ENCODE results near the gene CTRL. TPM values are rescaled to one million over a fixed set of nuclear protein-coding genes. Genes with fewer than 3 reads are reported as not detected.
A peak's percentile ranks its signal among the peaks of the same experiment; 100 is the strongest.

The CTRL gene
- total RNA-seq, 3 donors from 2014 or later = 0.61 to 2.3 (median 0.80) TPM

- TF ChIP-seq CTCF (IDR thresholded peaks at IDR 0.05) = no peak
- H3K4me3 ChIP-seq = no peak overlapping the region
- H3K36me3 ChIP-seq (ENCODE audit: low read depth) = no peaks in the 10 kb centered on the region
- no peaks in the 10 kb centered on the region for H3K9me3 ChIP-seq
- intact Hi-C loops (cut with DNase I, micrococcal nuclease) = no loop called here
- H3K4me1 ChIP-seq (ENCODE audit: low read depth) = peaks cover 8% of the 10 kb centered on the region
- peak; percentile 3 for ATAC-seq
- DNase-seq = peak in 1 of 3 donors; percentile 57
Measured at GRCh38 chr16:67942510-67943255, 11.0 kb upstream of the CTRL start.

- ATAC-seq = peak; percentile 65
- Histone ChIP-seq H3K4me1 (ENCODE audit: low read depth) (peaks cover 12% of the 10 kb centered on the region), H3K36me3 (ENCODE audit: low read depth) (no peaks in the 10 kb centered on the region), H3K4me3 (no peak overlapping the region), H3K9me3 (no peaks in the 10 kb centered on the region)
- peak in 1 of 3 donors; percentile 43 for DNase-seq
- intact Hi-C loops (cut with DNase I, micrococcal nuclease) = no loop called here
- TF ChIP-seq CTCF (IDR thresholded peaks at IDR 0.05) = peak; percentile 60
Measured at GRCh38 chr16:67942200-67942509, 10.5 kb upstream of the CTRL start.

GRCh38 chr16:67941469-67942199 lies 10.0 kb upstream of the CTRL start:
- H3K4me3 ChIP-seq = no peak overlapping the region
- no peak for TF ChIP-seq CTCF (IDR thresholded peaks at IDR 0.05)
- DNase-seq = no peak
- peaks cover 15% of the 10 kb centered on the region for H3K4me1 ChIP-seq (ENCODE audit: low read depth)
- no peaks in the 10 kb centered on the region for H3K36me3 ChIP-seq (ENCODE audit: low read depth)
- no peaks in the 10 kb centered on the region for H3K9me3 ChIP-seq
- intact Hi-C loops (cut with DNase I, micrococcal nuclease) = no loop called here
- ATAC-seq = no peak

DNA sequence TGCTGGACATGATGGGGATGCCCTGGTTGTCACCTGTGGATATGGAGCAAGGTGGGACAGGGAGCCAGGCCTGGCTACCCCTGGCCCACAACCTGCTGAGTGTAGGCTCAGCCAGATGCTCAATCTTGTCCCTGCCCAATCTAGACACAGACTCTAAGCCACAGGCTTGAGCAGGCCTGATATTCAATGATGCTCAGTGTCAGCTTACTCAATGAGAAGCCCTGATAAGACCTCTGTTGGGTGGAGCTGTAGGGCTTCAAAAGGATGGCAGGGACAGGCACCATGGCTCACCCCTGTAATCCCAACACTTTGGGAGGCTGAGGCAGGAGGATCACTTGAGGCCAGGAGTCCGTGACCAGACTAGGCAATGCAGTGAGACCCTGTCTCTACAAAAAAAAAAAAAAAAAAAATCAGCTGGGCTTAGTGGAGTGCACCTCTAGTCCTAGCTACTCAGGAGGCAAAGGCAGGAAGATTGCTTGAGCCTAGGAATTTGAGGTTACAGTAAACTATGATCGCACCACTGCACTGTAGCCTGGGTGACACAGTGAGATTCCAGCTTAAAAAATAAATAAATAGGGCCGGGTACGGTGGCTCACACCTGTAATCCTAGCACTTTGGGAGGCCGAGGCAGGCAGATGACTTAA lies 8.9 kb upstream of the CTRL start:
- peaks cover 15% of the 10 kb centered on the region for H3K4me1 ChIP-seq (ENCODE audit: low read depth)

More for the DNA sequence above, 8.9 kb upstream of the CTRL start:
- ATAC-seq (no peak), DNase-seq (no peak)
- intact Hi-C loops (cut with DNase I, micrococcal nuclease) = no loop called here
- no peak overlapping the region for H3K4me3 ChIP-seq
- no peaks in the 10 kb centered on the region for H3K9me3 ChIP-seq
- no peaks in the 10 kb centered on the region for H3K36me3 ChIP-seq (ENCODE audit: low read depth)
- TF ChIP-seq CTCF (IDR thresholded peaks at IDR 0.05) = no peak

All from mucosa of descending colon (tissue), 3 donors.